HPDE6-E6E7 (cell line): Measurements from ENCODE around the gene HAL.

Experiments used
- DNase-seq: peaks from one replicate; pipeline ENCODE4 v3.0.0; 2011; ENCODE audit warnings: missing footprints; ENCODE audit errors: extremely low spot score

The HAL gene, protein sequence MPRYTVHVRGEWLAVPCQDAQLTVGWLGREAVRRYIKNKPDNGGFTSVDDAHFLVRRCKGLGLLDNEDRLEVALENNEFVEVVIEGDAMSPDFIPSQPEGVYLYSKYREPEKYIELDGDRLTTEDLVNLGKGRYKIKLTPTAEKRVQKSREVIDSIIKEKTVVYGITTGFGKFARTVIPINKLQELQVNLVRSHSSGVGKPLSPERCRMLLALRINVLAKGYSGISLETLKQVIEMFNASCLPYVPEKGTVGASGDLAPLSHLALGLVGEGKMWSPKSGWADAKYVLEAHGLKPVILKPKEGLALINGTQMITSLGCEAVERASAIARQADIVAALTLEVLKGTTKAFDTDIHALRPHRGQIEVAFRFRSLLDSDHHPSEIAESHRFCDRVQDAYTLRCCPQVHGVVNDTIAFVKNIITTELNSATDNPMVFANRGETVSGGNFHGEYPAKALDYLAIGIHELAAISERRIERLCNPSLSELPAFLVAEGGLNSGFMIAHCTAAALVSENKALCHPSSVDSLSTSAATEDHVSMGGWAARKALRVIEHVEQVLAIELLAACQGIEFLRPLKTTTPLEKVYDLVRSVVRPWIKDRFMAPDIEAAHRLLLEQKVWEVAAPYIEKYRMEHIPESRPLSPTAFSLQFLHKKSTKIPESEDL

DNA sequence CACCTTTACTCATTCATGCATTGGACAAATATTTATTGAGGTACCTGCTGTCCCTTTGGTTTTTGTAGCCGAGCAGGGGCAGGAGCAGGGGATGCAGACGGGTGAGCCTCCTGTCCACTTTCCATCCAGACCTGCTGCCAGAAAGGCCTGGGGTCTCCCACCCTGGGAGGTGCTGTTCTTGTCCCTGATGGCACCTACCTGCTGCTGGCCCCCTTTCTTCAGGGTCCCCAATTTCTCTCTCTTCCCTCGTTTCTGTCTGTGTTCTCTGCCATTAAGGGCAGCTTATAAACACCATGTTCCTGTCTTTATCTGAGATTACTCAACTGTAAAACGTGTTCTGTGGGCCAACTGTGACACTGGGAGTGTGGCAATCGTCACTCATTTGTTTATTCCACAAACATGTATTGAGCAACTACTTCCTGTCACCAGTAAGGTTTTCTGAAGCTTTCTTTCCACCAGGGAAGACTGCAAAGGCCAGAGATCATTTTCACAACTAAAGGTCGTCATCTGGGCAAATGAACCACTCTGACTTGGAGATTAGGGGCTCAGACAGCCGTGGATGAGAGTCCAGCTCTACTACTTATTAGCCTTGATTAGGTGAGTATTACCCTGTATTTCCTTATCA, at the start of gene HAL:
Gene HAL, minus strand, starts transcription at position 311 of the 625 bp plus-strand sequence. CDS start 434 bp downstream, outside the sequence.
- DNase-seq = no peak

DNA sequence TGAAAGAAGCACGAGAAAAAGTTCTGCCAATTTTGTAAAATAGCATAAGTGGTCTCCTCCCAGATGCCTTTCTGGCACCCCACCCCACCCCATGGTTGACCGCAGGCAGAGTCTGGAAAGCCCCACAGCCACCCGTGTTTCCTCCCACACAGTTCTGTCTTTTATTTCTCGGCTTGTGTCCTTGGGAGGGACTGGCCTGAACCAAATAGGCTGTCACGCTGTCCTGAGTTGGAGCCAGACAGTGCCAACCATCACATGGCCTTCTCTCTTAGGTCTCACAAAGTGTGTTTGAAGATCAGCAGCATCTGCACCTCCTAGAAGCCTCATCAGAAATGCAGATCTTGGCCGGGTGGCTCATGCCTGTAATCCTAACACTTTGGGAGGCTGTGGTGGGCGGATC, 49.4 kb upstream of the HAL start:
- DNase-seq = no peak

DNA sequence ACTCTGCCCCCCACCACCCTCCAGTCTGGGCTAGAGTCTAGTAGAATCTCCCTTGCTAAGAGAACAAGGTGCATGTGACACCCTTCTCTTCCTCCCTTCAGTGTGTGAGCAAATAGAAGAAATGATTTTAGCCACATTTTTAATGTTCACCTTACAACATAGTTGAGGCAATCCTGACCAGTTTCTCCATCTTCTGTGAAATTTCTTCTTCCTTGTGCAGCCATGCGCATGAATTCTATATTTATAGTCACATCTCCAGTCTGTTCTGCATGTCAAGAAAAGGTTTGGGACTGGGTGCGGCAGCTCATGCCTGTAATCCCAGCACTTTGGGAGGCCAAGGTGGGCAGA, 48.8 kb upstream of the HAL start:
- DNase-seq = no peak

DNA sequence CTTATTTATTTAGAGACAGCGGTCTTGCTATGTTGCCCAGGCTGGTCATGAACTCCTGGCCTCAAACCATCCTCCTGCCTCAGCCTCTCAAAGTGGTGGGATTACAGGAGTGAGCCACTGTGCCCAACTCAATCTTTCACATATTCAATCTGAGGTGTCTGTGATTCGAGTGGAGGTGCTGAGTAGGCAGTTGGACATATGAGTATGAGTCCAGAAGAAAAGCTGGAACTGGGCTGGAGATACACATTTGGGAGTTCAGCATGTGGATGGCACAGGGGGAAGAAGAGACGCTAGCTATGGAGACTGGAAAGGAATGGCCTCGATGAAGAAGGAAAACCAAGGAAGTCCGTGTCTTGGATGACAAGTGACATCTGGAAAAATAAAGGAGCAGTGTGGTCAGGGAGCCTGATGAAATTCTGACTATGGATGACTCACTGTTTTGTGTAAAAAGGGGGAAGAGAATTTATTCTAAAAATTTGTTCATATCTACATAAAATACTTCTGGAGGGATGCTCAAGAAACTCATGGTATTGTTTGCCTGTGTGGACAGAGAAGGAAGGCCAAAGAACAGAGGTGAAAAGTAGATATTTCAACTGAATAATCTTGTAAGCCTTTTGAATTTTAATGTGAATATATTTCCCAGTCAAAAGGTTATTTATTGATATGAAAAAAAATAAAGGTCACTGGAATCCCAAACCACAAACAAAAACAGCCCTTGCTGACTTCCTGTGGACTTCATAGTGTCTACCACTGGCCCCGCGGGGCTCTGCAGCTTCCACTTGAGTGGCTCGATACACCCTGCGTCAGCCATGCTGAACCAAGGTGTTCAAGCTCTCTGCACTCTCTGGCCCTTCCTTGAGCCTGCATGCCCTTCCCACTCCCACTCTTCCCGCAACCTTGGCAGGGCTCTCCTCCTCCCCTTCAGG, 48.1 kb upstream of the HAL start:
- DNase-seq = no peak

DNA sequence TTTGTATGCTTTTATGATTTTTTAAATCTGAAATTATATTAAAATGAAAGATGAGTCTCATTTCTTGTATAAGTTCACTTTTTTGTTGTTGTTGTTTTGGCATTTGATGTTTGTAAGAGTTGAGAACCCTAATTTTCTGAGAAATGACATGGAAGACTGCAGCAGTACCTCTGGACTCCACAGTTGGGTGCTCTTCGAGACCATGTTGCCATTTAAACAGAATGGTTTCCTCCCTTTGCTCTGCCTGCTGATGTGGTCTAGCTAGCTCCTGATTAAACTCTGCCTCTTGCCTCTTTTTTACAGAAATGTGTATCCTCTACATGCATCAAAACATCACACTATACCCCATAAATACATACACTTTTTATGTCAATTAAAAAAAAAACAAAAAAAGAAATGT, 45.0 kb upstream of the HAL start:
- DNase-seq = no peak

DNA sequence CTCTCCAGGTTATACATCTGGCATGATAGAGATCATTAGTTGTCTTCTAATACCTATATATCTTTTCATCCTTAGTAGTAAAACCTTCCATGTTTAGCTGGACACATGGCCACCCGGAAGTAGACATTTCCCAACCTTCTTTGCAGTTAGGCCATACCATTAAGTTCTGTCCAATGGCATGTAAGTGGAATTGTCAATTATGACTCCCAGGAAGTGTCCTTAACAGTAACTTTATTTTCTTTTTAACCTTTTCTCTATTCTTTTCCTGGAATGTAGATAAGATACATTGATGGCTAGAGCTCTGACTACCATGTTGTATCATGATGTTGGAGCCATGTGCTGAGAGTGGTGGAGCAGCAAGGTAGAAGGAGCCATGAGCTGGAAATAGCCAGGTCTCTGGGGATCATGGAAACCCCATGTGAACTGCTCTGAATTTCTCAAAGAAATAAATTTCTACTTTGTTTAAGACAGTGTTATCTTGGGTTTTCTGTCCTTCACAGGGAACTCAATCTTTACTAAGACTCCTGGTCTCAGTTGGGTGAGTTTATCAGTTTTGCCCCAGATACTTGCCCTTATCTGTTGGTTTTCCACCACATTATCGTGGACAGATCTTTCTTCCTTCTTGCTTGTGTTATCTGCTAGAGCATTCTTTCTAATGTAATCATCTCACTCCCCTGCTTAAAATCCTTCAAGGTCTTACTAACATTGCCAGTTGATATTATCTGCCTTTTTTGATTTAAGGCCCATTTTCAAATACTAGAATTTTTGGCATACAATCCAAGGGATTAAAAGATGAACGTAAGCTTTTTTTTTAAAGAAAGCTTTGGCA, 44.4 kb upstream of the HAL start:
- DNase-seq = no peak

DNA sequence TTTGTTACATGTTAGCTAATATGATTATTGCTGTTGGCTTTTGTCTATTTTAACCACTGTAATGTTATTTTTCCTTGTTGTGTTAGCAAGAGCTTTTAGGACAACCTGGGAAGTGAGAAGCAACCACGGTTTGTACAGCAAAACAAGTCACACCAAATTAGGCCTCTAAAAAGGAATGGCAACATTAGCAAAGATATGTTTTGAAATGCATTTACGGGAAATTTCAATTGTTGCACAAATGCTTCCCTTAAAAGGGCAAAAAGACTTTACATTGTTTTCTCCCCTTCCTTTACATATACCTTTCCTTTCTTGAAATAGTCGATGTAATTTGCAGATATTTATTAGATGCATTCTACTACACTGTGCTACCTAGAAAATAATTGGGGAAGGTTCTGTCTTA, 43.4 kb upstream of the HAL start:
- no peak for DNase-seq

DNA sequence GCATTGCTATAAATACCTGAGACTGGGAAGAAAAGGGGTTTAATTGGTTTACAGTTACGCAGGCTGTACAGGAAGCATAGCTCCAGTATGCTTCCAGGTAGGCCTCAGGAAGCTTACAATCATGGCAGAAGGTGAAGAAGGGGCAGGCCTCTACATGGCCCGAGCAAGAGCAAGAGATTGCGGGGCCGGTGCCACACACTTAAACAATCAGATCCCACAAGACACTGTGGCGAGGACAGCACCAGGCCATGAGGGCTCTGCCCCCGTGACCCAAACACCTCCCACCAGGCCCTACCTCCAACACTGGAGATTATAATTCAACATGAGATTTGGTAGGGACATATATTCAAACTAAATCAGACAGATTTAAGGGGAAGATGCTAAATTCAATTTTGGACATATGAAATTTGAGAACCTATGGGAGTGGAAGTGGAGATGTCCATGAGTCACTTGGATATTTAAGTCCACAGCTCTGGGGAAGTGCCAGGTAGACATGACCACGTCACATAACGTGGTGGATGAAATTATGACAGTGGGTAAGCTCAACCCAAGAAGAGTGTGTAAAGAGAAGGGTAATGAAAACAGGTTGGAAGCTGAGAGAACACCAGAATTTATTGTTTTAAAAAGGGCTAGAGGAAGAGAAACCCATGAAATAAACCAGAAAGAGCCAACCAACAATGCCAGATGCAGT, 40.8 kb upstream of the HAL start:
- DNase-seq = no peak

DNA sequence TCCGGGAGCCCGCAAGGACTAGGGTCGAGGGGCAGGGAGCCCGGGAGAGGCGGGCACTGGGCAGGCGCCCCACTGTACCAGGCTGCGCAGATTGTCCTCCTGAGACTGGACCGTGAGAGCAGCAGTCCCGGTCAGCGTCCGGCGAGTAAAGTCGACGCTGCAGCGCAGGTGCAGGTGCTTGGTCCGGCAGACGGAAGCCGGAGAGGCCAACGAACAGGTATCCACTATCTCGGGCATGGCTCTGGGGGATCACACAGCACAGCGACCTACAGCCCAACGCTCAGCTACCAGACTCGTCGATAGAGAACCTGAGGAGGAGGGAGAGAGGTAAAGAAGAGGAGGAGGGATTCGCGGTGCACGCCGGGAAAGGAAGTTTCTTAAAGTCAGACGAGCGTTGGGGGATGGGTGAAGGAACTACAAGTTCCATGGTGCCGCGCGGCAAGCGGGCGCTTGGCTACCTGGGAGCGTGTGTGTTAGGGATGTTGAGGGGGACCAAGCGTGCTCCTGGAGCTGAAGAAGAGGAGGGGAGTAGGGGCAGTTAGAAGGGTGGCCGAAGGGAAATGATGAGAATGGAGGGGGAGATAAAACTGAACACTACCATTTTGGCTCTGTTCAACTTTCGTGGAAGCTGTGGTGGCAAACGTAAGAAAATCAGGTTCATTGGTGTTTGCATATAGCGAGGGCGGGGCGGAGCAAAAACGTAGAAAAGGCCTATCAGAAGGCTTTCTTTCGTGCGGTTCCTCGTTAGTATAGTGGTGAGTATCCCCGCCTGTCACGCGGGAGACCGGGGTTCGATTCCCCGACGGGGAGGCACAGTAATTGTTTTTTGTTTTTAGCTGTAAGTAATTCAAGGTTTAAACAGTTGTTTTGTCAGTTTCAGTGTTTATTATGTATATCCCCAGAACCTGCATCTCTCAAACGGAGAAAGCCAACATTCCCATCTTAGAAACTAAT, 39.4 kb upstream of the HAL start, which contains the start of gene LTA4H:
Gene LTA4H, minus strand, starts transcription at position 305 of the 954 bp plus-strand sequence. Its CDS starts 68 bp downstream, at position 237.
- peak; percentile 90 for DNase-seq

DNA sequence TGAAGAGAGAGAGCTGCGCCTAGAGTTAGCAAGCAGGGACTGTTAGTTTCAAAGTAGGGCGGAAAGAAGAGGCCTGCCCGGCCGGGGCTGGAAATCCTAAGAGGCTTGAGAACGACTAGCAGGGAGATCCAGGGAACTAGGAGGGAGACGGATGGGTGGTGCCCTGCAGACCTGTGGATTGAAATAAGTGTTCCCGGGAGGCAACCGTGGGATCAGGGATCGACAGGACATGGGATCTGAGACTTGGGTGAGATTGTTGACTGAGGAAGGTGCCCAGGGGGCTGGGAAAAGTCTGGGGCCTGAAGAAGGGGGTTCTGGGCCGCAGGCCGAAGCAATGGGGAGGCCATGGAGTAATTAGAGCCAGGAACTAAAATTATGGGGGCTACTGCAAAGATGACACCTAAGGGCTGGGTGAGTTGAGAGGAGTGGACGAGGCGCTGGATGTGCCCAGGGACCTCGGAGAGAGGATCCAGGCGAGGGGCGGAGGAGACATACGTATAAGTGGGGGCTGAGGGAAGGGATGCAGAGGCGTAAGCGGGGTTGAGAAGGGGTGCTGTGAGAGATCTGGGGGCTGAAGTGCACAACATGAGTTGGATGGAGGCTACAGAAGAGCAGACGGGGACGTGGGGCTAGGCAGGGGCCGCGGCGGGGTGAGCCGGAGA, 38.6 kb upstream of the HAL start:
- DNase-seq = peak; percentile 23

DNA sequence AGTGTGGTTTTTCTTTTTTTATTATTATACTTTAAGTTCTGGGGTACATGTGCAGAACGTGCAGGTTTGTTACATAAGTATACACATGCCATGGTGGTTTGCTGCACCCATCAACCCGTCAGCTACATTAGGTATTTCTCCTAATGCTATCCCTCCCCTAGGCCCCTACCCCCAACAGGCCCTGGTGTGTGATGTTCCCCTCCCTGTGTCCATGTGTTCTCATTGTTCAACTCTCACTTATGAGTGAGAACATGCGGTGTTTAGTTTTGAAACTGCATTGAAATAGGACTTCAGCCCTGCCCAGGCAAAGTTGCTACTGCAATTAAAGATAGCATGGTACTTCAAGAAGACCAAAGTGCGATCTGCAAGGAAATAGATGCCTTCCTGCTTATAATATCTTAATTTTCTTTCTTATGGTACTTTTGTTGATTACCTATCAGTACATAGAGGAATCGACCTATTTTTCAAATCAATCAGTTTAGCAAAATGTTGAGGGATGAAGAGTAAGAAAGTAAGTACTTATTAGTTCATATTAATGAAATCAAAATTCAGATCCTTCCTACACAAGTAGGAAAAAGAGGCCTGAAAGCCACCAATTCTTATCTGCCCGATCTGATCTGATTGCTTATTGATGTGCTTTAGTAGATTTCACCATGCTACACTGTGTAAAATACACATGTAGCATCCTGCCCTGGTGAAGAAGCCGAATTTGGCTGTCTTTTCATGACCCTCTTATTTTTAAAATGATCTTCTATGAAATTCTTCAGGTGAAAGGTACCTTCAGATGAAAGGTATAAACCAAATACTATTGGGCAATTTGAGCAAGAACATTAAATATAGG, 37.6 kb upstream of the HAL start:
- no peak for DNase-seq

DNA sequence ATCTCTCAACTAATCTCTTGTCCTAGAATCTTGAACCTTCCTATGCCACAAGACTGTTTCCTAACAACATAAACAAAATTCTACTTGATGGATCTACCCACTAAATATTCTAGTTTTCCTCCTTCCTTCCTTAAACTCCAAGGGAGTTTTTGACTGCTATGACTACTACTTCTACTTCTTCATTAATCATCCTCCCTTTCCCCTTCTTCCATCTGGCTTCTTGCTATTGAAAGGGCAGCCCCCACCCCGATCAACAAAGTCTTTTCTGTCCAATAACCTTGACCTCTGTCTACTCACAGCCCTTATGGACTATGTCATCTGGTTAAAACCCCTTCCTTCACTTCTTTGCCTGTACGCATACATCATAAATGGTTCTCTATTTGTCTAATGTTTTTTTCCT, 33.7 kb upstream of the HAL start:
- no peak for DNase-seq

DNA sequence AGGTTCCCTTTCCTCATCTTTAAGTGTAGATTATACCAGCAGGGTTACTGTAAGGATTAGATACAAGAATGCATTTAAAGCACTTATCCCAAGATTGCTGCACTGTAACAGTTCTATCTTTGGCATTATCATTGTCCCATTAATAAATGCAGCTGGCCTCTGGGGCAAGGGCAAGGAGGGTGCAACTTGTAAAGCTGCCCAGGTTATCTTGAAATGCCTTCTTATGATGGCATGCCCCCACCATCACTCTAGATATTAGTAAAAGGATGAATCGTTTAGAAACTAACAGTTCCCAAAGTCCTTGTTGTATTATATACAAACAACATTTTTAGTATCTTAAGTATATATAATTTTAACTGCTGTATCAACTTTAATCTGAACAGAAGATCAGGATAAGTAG, 32.4 kb upstream of the HAL start:
- DNase-seq = no peak

DNA sequence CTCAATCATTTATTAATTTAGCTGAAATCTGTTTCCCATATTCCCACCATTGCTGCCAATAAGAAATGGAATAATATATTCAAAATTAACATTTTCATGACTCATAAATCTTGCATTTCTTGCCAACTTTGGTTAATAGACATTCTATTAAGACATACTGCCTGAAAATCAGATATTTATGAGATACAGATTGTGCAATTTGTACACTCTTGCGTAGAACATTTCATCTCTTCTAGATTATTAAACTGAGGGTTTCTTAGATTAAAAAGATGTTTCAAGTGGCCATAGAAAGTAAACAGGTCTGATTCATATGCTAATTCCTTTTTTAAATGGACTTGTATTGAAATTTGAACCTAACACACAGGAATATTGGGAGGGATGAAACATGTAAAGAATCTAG, 30.2 kb upstream of the HAL start:
- no peak for DNase-seq

DNA sequence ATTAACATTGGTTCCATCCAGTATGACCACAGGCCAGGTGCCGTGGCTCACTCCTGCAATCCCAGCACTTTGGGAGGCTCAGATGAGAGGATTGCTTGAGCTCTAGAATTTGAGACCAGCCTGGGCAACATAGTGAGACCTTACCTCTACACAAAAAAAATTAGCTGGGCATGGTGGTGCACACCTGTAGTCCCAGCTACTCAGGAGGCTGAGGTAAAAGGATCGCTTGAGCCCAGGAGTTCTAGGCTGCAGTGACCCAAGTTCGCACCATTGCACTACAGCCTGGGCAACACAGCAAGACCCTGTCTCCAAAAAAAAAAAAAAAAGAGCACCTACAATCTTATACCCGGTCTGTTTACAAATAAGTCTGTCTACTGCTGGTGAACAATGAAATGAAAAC, 29.4 kb upstream of the HAL start:
- no peak for DNase-seq

DNA sequence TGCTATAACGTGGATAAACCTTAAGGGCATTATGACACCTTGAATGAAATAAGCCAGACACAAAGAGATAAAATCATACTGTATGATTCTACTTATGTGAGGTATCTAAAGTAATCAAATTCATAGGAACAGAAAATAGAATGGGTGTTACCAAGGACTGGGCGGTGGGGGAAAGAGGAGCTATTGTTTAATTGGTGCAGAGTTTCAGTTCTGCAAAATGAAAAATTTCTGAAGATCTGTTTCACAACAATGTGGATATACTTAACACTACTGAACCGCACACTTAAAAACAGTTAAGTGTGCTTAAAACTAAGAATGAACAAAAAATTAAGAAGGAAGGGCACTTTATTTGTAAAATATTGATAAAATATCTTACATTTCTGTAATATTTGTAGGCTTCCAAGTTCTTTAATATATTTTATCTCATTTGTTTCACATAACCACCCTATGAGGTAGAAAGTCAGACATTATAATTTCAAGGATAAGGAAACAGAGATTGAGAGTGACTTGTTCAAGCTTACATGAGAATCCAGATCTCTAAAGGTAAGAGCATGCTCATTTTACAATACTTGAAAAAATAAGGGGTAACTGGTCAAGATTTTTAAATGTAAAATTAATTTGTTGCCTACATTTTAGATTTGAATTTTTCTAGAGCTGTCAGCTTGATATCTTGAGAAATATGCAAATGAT, 24.3 kb upstream of the HAL start:
- no peak for DNase-seq

DNA sequence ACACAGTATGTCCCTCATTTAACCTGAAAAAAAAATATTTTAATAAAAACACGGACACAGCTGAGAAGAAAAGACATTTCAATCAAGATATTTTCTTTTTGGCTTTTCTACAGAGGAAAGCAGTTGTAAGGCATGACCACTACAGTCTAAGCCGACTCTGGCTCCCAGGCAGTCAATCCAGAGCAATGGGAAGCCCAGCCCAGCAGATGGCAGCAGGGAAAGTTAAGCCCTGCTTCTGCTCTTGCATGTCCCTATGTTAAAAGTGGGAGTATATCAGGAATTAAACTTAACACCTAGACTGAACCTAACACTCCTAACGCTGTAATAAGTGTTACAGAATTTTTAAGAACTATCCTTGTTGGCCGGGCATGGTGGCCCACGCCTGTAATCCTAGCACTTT, 19.5 kb upstream of the HAL start:
- DNase-seq = no peak
